KMS-11 (cell line): ENCODE data around the gene PRDM10.

ENCODE experiments used
- H2AFZ ChIP-seq: fragments of 200-600 bp; sonication (generic); 2 replicates; pipeline ENCODE4 v1.6.1; 2016; ENCODE audit warnings: antibody characterized with exemption, mixed run types, low read depth
- H3K27ac ChIP-seq: fragments of 200-600 bp; sonication (generic); 2 replicates; pipeline ENCODE4 v1.6.1; 2016; ENCODE audit warnings: mild to moderate bottlenecking, mixed run types
- H3K27me3 ChIP-seq: fragments of 200-600 bp; sonication (generic); 2 replicates; pipeline ENCODE4 v1.6.1; 2017; ENCODE audit warnings: mild to moderate bottlenecking, low read depth, mixed run types, moderate library complexity; ENCODE audit not compliant: insufficient read depth
- H3K36me3 ChIP-seq: fragments of 200-600 bp; sonication (generic); 2 replicates; pipeline ENCODE4 v1.6.1; 2017; ENCODE audit warnings: mild to moderate bottlenecking, mixed run types; ENCODE audit not compliant: insufficient read depth
- H3K4me1 ChIP-seq: fragments of 200-600 bp; sonication (generic); 2 replicates; pipeline ENCODE4 v1.6.1; 2016; ENCODE audit warnings: mild to moderate bottlenecking, low read depth, mixed run types; ENCODE audit not compliant: poor library complexity, severe bottlenecking
- H3K4me2 ChIP-seq: fragments of 200-600 bp; sonication (generic); 2 replicates; pipeline ENCODE4 v1.7.0; 2016; ENCODE audit warnings: mild to moderate bottlenecking, mixed run types
- H3K4me3 ChIP-seq: fragments of 200-600 bp; sonication (generic); IDR thresholded peaks from 2 replicates; pipeline ENCODE4 v1.6.1; 2017; ENCODE audit warnings: low read depth, low read length, mixed read lengths; ENCODE audit not compliant: insufficient read depth
- H3K79me2 ChIP-seq: fragments of 200-600 bp; sonication (generic); 2 replicates; pipeline ENCODE4 v1.6.1; 2016; ENCODE audit warnings: low read depth, mixed run types; ENCODE audit not compliant: insufficient read depth
- H3K9ac ChIP-seq: fragments of 200-600 bp; sonication (generic); 2 replicates; pipeline ENCODE4 v1.6.1; 2016; ENCODE audit warnings: mild to moderate bottlenecking, mixed run types
- H4K20me1 ChIP-seq: fragments of 200-600 bp; sonication (generic); 2 replicates; pipeline ENCODE4 v1.6.1; 2016; ENCODE audit warnings: mild to moderate bottlenecking, mixed run types; ENCODE audit not compliant: insufficient read depth
- CTCF ChIP-seq: fragments of 200-600 bp; sonication (generic); conservative IDR thresholded peaks from 2 replicates; pipeline ENCODE4 v1.6.1; 2017; ENCODE audit warnings: low read depth, mild to moderate bottlenecking, antibody characterized with exemption, low read length, moderate library complexity, mixed read lengths

The PRDM10 gene

DNA sequence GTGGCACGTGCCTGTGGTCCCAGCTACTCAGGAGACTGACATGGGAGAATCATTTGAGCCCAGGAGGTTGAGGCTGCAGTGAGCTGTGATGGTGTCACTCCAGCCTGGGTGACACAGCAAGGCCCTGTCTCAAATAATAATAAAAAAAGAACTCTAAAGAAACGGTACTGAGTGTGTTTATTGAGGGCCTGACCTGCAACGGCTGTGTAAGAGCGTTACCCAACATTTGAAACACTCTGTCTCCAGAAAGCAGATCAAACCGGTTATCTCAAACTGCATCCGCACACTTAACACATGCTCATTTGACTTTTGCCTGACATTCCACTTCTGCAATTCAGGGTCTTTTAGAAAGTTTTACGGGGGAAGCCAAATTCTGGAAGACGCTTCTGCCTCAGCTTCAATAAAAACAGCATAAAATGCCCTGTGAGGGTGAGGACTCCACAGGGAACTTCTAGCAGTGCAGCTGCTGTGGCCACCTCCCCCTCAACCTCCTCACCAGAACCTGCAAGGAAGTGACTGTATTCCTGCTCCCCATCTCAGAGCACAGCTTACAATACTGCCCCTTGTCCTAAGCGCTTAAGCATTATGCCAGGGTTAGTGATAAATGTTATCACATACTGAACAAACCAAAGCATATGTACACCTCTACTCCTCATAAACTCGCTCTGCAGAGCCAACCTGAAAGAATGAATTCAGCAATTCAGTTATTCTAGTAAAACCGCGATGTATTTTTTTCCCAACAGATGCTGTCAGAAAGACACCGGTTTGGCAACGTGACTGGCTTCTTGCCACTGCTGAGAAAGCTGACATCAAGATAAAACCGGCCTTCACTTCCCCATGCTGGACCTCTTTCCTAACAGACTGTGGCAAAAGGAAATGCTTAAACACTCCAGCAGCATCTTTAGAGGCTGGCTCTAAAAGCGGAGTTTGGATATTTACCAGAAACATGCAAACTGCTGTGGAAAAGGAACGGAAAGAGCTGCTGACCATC, 52.2 kb downstream of the PRDM10 start:
- no peaks in the 10 kb centered on the region for H3K79me2 ChIP-seq
- H3K9ac ChIP-seq: peak overlapping the region; percentile 32; the same call in 1 of the 2 replicates
- no peaks in the 10 kb centered on the region for H3K36me3 ChIP-seq
- peak overlapping the region; percentile 48; the same call in 1 of the 2 replicates for H3K4me2 ChIP-seq
- H3K27me3 ChIP-seq: no peaks in the 10 kb centered on the region
- TF ChIP-seq CTCF: no peak
- no peak overlapping the region for H3K4me3 ChIP-seq
- peaks cover 62% of the 10 kb centered on the region for H3K4me1 ChIP-seq
- H3K27ac ChIP-seq: peak overlapping the region; percentile 71
- H4K20me1 ChIP-seq: no peaks in the 10 kb centered on the region
- peak overlapping the region; percentile 22; the same call in 1 of the 2 replicates for H2AFZ ChIP-seq

GRCh38 chr11:129948926-129949466, 53.6 kb downstream of the PRDM10 start:
- Histone ChIP-seq H3K79me2 (no peaks in the 10 kb centered on the region), H3K9ac (no peak overlapping the region), H3K4me2 (no peak overlapping the region), H4K20me1 (no peaks in the 10 kb centered on the region), H3K4me1 (peaks cover 64% of the 10 kb centered on the region), H3K27ac (no peak overlapping the region; the same call in 1 of the 2 replicates), H3K36me3 (no peaks in the 10 kb centered on the region), H2AFZ (no peak overlapping the region), H3K4me3 (no peak overlapping the region), H3K27me3 (no peaks in the 10 kb centered on the region)
- no peak for TF ChIP-seq CTCF

DNA sequence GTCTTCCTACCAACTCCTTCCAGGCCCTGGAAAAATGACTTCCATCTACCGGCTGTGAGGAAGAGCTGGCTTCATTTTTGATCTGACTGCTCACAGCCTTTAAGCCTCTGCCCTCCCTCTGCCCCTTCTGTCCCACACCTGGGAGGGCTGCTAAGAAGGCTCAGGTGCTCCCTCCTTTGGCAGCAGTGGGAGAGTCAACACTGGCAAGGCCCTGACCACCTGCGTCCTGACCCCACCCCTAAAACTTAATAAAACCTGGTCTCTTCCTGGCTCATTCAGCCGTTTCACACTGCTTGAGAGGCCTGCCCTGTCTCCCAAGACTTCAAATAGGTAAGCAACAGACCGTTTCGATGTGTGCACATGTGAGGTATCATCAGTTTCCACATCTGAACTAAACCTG, 55.2 kb downstream of the PRDM10 start:
- H3K79me2 ChIP-seq: no peaks in the 10 kb centered on the region
- H2AFZ ChIP-seq: no peak overlapping the region
- H4K20me1 ChIP-seq: no peaks in the 10 kb centered on the region
- TF ChIP-seq CTCF: no peak
- H3K4me2 ChIP-seq: no peak overlapping the region; the same call in 1 of the 2 replicates
- no peak overlapping the region for H3K27ac ChIP-seq
- no peak overlapping the region for H3K9ac ChIP-seq
- no peaks in the 10 kb centered on the region for H3K27me3 ChIP-seq
- H3K4me1 ChIP-seq: peaks cover 60% of the 10 kb centered on the region
- no peak overlapping the region for H3K4me3 ChIP-seq
- no peaks in the 10 kb centered on the region for H3K36me3 ChIP-seq

DNA sequence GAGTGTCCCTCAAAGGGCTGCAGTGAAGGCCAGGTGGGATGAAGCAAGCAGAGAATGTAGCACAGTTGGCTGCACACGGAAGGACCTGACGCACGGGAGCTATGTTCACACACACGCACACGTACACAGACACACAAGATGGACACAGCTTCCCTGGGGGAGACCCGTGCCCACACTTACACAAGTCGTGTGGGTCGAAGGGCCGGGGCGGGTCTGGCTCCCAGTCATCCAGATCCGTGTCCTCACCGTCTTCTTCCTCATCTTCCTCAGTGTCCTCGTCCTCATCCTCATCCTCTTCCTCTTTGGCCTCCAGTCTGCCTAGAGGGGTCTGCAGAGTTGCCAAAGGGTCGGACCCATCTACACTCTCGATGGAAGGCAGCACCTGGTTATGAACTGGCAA, 55.7 kb downstream of the PRDM10 start:
- no peaks in the 10 kb centered on the region for H3K36me3 ChIP-seq
- no peaks in the 10 kb centered on the region for H4K20me1 ChIP-seq
- peaks cover 55% of the 10 kb centered on the region for H3K4me1 ChIP-seq
- H3K27me3 ChIP-seq: no peaks in the 10 kb centered on the region
- no peak overlapping the region for H2AFZ ChIP-seq
- no peak for TF ChIP-seq CTCF
- no peak overlapping the region for H3K9ac ChIP-seq
- no peaks in the 10 kb centered on the region for H3K79me2 ChIP-seq
- H3K4me3 ChIP-seq: no peak overlapping the region
- peak overlapping the region; percentile 36; the same call in 1 of the 2 replicates for H3K4me2 ChIP-seq
- peak overlapping the region; percentile 45; the same call in 1 of the 2 replicates for H3K27ac ChIP-seq
